ENCODE data around the gene PYHIN1. TPM values are rescaled to one million over a fixed set of nuclear protein-coding genes. Genes with fewer than 3 reads are reported as not detected.

PYHIN1 gene
- not detected for total RNA-seq

DNA sequence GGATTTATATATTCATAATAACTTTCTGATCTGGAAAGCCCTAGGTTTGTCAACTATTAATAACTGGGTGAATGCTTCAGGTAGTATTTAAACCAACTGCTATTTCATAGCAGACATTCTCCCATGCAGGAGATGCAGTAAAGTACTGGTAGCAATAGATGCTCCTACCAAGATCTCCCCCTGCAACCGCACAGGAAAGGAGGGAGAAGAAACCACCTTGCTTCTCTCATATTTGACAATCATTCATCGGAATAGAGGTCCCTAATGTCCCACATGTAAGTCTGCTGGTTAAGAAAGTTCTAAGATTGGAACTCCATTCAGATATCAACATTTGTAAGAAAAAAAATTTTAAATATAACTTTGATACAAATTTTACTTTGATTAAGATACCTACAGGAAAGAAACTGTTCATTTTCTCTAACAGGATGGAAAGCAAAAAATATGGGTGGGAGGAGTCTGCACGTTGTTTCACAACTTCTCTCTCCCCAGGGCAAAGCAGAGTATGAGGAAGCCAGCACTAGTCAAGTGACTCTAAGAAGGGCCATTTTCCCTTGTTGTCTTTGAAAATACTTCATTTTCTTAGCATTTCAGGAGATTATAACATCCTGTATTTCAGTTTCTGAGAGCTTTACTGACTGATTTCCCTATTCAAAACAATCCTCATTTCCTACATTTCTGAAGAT lies at the start of gene PYHIN1:
Gene PYHIN1, plus strand, starts transcription at position 498 of the 683 bp plus-strand sequence. CDS start 5,359 bp downstream, outside the sequence.

DNA sequence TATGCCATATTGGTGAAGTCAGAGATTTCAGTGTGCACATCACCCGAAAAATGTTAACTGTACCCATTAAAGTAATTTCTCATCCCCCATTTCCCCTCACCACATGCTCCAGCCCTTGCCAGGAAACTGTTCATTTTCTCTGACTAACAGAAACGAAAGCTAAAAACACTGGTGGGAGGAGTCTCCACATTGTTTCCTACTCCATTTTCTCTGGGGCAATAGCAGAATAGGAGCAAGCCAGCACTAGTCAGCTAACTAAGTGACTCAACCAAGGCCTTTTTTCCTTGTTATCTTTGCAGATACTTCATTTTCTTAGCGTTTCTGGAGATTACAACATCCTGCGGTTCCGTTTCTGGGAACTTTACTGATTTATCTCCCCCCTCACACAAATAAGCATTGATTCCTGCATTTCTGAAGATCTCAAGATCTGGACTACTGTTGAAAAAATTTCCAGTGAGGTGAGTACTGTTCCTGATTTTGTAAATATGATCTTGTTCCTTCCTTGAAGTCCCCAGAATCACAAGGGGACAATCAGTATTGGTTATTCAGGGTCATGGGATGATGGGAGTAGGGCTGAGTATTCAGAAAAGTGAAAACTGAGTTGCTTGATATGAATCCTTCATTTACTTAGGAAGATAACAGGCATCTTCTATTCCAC lies 78.5 kb downstream of the PYHIN1 start, which contains the start of gene IFI16:
Gene IFI16, plus strand, starts transcription at position 204 of the 658 bp plus-strand sequence. CDS start 4,774 bp downstream, outside the sequence.

Other genes with a start within 250 kb of the PYHIN1 start
- 12.0 TPM for gene SPTA1, start 244.8 kb upstream of the PYHIN1 start, total RNA-seq
- not detected for gene OR6K2, start 230.9 kb upstream of the PYHIN1 start, total RNA-seq
- not detected for gene OR6K3, start 210.8 kb upstream of the PYHIN1 start, total RNA-seq
- not detected for gene OR6K6, start 176.8 kb upstream of the PYHIN1 start, total RNA-seq
- gene OR6N1, start 159.4 kb upstream of the PYHIN1 start, total RNA-seq: not detected
- not detected for gene OR6N2, start 150.3 kb upstream of the PYHIN1 start, total RNA-seq
- 6.8 TPM for gene MNDA, start 100.2 kb upstream of the PYHIN1 start, total RNA-seq
- gene IFI16, start 78.4 kb downstream of the PYHIN1 start, total RNA-seq: 41.9 TPM
- 5.2 TPM for gene AIM2, start 145.2 kb downstream of the PYHIN1 start, total RNA-seq
- 89.3 TPM for gene CADM3, start 240.1 kb downstream of the PYHIN1 start, total RNA-seq

Data from camera-type eye (tissue), 1 donor.